Mucosa of rectum (tissue), 2 donors: ENCODE data around the gene AMDHD2.
"Not testable (repeated sequence)": the region's sequence is repeated elsewhere in the genome, so short reads cannot be mapped to it uniquely, and the experiment has no call there.

ENCODE experiments used
- H3K27ac ChIP-seq, 2 donors: one replicate each; pipeline ENCODE4 v1.7.0; 2013; ENCODE audit warnings: inconsistent platforms in 2 of 2, low read depth in 2 of 2, low read length in 2 of 2
- H3K27me3 ChIP-seq, 2 donors: one replicate each; pipeline ENCODE4 v1.7.0; 2013; ENCODE audit warnings: low read length in 2 of 2; ENCODE audit not compliant: control insufficient read depth in 2 of 2, insufficient read depth in 2 of 2
- H3K36me3 ChIP-seq, 2 donors: one replicate each; pipeline ENCODE4 v1.7.0; 2013; ENCODE audit warnings: low read length in 2 of 2; ENCODE audit not compliant: control insufficient read depth in 2 of 2, insufficient read depth in 2 of 2
- H3K4me1 ChIP-seq, 2 donors: one replicate each; pipeline ENCODE4 v1.7.0; 2013; ENCODE audit warnings: low read length in 2 of 2, mild to moderate bottlenecking in 1 of 2; ENCODE audit not compliant: control insufficient read depth in 2 of 2, insufficient read depth in 2 of 2
- H3K4me3 ChIP-seq, 2 donors: one replicate each; pipeline ENCODE4 v1.7.0; 2013; ENCODE audit warnings: low read length in 2 of 2
- H3K9ac ChIP-seq, 2 donors: one replicate each; pipeline ENCODE4 v1.7.0; 2013; ENCODE audit warnings: low read length in 2 of 2, low read depth in 1 of 2, mild to moderate bottlenecking in 1 of 2
- H3K9me3 ChIP-seq, 2 donors: one replicate each; pipeline ENCODE4 v1.7.0; 2013; ENCODE audit warnings: low read length in 2 of 2; ENCODE audit not compliant: control insufficient read depth in 2 of 2
- donor health status: healthy.
- donor health status: Normal muscosa, but diverticular disease.

AMDHD2 gene

DNA sequence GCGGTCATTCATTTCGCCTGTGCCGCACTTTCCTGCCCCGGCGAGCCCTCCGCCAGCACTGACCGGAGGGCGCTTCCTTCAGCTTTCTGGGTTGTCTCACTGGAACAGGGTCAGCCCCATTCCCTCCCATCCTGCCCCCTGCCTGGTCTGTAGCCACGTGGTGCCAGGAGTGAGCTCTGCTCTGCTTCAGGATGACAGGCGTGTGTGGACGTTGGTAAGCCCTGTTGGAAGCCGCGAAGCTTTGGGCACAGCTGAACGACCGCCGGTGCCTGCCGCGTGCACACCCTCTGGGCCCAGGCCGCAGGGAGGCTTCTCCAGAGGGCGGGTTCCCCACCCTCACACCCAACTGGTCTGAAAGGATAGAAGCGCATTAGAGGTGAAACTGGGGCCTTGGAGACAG is 60.6 kb downstream of the AMDHD2 start:
- H3K4me3 ChIP-seq: not testable (repeated sequence)

More for the DNA sequence above, 60.6 kb downstream of the AMDHD2 start:
- not testable (repeated sequence) for H3K4me1 ChIP-seq, H3K9me3 ChIP-seq, H3K27me3 ChIP-seq, H3K9ac ChIP-seq, H3K27ac ChIP-seq
- H3K36me3 ChIP-seq: peaks cover 6 to 11% of the 10 kb centered on the region in 2 donors
